ENCODE measurements around the gene KAZN.

Gene KAZN

DNA sequence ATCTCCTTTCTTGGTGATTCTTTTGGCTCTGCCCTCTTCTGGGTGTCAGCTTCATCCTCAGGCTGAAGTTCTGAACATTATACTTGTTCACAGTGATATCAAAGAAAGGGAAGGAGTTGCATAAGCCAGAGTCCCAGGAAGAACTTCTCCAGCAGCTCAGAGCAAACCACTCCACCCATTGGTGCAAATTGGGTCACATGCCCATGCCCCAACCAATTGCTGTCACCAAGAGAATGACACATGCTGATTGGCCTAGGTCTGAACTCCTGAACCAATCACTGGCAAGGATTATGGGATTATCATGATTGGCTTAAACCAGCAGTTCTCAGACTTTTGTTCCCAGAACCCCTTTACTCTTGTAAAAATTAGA, 298.6 kb downstream of the KAZN start:
- TF ChIP-seq CTCF (IDR thresholded peaks at IDR 0.05; ENCODE audit: low read length, missing control alignments), result no peak
- no peak overlapping the region for H3K4me3 ChIP-seq (replicated peaks; ENCODE audit: low read depth, low read length)
- peak; percentile 7 for DNase-seq (ENCODE audit: low read depth)

DNA sequence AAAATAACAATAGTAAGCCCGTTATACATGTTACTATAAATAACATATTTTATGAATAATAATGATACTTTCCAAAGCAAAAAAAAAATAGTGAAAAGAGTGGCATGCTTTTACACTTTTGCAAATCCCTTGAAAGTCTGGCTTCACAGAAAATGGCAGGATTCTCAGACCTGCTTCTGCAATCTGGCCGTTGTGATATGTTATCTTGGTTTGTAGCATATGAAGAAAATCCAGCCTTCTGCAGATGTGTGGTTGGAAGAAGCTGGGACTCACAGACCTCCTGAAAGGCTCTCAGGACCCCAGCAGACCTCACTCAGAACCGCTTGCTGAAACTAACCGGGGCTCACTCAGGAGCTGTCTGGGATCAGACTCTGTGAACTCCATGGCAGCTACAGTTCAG, 299.1 kb downstream of the KAZN start:
- no peak for TF ChIP-seq CTCF (IDR thresholded peaks at IDR 0.05; ENCODE audit: low read length, missing control alignments)
- DNase-seq (ENCODE audit: low read depth), result no peak
- no peak overlapping the region for H3K4me3 ChIP-seq (replicated peaks; ENCODE audit: low read depth, low read length)

DNA sequence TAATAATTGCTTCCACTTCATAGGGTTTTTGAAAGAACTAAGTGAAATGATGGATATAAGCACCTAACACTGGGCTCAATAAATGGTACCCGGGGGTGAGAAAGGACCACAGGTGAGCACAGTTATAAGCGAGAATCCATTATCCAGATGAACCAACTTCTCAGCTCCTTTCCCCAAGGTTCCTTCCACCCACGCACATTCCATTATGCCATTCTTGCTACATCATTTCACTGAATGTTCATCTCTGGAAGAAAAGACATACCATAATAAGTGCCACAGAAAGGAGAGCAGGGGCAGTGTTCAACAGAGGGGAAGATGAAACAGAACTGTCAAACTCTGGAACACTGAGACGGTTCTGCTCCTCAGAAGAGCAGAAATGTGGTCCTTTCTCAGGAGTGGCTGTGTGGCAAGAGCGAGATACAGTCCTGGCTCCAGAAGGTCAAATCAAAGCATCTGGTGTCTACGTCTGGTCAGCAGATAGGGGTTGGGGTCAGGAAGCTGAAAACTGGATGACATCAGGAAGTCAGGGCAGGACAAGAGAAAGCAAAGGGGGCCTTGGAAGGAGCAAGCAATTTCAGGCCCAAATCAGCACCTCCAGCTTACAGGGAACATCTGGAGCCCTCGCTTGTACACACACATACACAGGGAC, 299.6 kb downstream of the KAZN start:
- DNase-seq (ENCODE audit: low read depth), result no peak
- no peak overlapping the region for H3K4me3 ChIP-seq (replicated peaks; ENCODE audit: low read depth, low read length)
- TF ChIP-seq CTCF (IDR thresholded peaks at IDR 0.05; ENCODE audit: low read length, missing control alignments), result no peak

DNA sequence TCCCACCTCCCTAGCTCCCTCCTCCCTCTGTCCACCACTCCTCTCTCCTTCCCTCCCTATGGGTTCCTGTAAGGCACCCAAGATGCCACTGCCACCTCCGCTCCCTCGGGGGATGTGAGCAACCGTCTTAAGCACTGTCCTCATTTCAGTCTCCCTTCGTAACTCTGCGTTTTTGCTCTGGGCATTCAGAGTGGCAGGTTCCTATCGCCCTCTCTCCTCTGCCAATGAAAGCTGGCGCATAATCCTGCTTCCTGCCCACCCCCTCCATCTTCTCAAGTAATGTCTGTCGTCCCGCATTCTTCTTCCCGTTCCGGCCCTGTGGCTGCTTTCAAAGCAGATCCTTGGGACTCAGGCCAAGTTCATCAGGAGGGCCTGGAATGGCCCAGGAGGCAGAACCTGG, 301.2 kb downstream of the KAZN start:
- no peak for TF ChIP-seq CTCF (IDR thresholded peaks at IDR 0.05; ENCODE audit: low read length, missing control alignments)

DNA sequence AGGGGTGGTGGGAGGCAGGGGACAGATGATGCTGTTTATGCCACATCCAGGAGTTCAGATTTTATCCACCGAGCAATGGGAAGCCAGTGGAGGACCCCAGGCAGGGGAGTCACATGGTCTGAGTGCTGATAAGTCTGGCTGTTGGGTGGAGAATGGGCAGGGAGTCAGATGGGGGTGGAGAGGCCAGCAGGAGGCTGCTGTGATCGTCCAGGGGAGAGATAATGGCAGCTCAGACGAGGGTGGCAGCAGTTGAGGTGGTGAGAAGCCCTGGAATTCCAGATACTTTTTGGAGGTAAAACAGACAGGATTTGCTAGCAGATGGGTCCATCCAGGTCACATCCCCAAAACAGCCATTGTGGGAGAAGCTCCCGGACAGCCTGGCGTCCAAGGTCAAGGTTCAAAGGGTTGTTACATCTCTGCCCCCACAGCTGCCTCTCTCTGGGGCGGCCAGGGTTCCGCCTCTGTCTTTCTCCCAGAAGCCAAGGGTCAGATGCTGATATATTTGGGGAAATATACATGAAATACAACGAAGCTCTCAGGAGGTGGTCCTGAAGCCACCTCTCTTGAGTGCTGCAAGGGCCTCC, 303.0 kb downstream of the KAZN start:
- TF ChIP-seq CTCF (IDR thresholded peaks at IDR 0.05; ENCODE audit: low read length, missing control alignments), result no peak
- no peak for DNase-seq (ENCODE audit: low read depth)
- no peak overlapping the region for H3K4me3 ChIP-seq (replicated peaks; ENCODE audit: low read depth, low read length)

More for the DNA sequence above, 301.2 kb downstream of the KAZN start:
- DNase-seq (ENCODE audit: low read depth), result no peak
- no peak overlapping the region for H3K4me3 ChIP-seq (replicated peaks; ENCODE audit: low read depth, low read length)

GRCh38 chr1:14903922-14904321, 305.4 kb downstream of the KAZN start:
- no peak for TF ChIP-seq CTCF (IDR thresholded peaks at IDR 0.05; ENCODE audit: low read length, missing control alignments)
- DNase-seq (ENCODE audit: low read depth), result no peak
- no peak overlapping the region for H3K4me3 ChIP-seq (replicated peaks; ENCODE audit: low read depth, low read length)

DNA sequence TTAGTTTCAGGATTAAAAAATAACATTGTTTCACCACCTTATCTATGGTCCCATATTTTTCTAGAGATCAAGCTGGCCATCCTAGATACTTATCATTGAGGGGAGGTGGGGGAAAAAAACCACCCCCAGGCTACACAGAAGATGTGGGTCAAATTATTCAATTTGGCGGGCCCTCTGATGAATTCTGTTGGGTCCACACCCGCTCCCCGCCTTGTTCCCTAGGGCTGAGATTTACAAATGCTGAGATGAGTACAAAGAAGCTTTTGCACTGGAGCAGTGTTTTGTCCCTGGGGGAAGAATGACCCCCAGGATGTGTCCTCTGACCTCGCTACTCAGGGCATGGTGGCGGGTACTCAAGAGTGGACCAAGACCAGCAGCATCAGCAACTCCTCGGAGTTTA, 308.2 kb downstream of the KAZN start:
- no peak for TF ChIP-seq CTCF (IDR thresholded peaks at IDR 0.05; ENCODE audit: low read length, missing control alignments)
- no peak for DNase-seq (ENCODE audit: low read depth)
- no peak overlapping the region for H3K4me3 ChIP-seq (replicated peaks; ENCODE audit: low read depth, low read length)

All from fibroblast of pulmonary artery (primary cell).